ENCODE results near the gene RIMS4. TPM values are rescaled to one million over a fixed set of nuclear protein-coding genes. Genes with fewer than 3 reads are reported as not detected.
A peak's percentile ranks its signal among the peaks of the same experiment; 100 is the strongest.

RIMS4 gene
- total RNA-seq = not detected in 2 replicates

- TF ChIP-seq, protein P1, sequence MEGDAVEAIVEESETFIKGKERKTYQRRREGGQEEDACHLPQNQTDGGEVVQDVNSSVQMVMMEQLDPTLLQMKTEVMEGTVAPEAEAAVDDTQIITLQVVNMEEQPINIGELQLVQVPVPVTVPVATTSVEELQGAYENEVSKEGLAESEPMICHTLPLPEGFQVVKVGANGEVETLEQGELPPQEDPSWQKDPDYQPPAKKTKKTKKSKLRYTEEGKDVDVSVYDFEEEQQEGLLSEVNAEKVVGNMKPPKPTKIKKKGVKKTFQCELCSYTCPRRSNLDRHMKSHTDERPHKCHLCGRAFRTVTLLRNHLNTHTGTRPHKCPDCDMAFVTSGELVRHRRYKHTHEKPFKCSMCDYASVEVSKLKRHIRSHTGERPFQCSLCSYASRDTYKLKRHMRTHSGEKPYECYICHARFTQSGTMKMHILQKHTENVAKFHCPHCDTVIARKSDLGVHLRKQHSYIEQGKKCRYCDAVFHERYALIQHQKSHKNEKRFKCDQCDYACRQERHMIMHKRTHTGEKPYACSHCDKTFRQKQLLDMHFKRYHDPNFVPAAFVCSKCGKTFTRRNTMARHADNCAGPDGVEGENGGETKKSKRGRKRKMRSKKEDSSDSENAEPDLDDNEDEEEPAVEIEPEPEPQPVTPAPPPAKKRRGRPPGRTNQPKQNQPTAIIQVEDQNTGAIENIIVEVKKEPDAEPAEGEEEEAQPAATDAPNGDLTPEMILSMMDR (IDR thresholded peaks at IDR 0.05) = no peak
- Mint-ChIP-seq H3K9me3 (no peaks in the 10 kb centered on the region), H3K36me3 (ENCODE audit: low read depth) (no peaks in the 10 kb centered on the region), H3K27ac (no peak within 1 kb of the TSS), H3K27me3 (peaks cover 57% of the 10 kb centered on the region), H3K4me3 (peak within 1 kb of the TSS; percentile 59), H3K4me1 (peaks cover 11% of the 10 kb centered on the region)
- POLR2A ChIA-PET = no interaction called here
- intact Hi-C loops (cut with micrococcal nuclease) = no loop called here
- DNase-seq = no peak
- peak; percentile 28 for ATAC-seq (ENCODE audit: low read depth)
- CTCF ChIA-PET = no interaction called here
These were observed at the start of gene RIMS4 for GRCh38 chr20:44810391-44811149. Gene RIMS4, minus strand, starts transcription at chr20:44810546. Its CDS starts 275 bp downstream, at chr20:44810271.

GRCh38 chr20:44858606-44859360, 48.4 kb upstream of the RIMS4 start:
- peaks cover 8% of the 10 kb centered on the region for H3K9me3 Mint-ChIP-seq
- no peak for ATAC-seq (ENCODE audit: low read depth)
- TF ChIP-seq, protein P1 (IDR thresholded peaks at IDR 0.05) = no peak
- ChIA-PET POLR2A (no interaction called here), CTCF (no interaction called here)
- no peak for DNase-seq
- peaks cover 2% of the 10 kb centered on the region for H3K27me3 Mint-ChIP-seq
- intact Hi-C loops (cut with micrococcal nuclease) = no loop called here
- H3K36me3 Mint-ChIP-seq (ENCODE audit: low read depth) = no peaks in the 10 kb centered on the region
- H3K27ac Mint-ChIP-seq = no peak overlapping the region
- peaks cover 7% of the 10 kb centered on the region for H3K4me1 Mint-ChIP-seq
- H3K4me3 Mint-ChIP-seq = no peak overlapping the region

GRCh38 chr20:44856856-44857448, 46.6 kb upstream of the RIMS4 start:
- ChIA-PET CTCF (no interaction called here), POLR2A (no interaction called here)
- no peak overlapping the region for H3K4me3 Mint-ChIP-seq
- TF ChIP-seq, protein P1 (IDR thresholded peaks at IDR 0.05) = no peak
- DNase-seq (no peak), ATAC-seq (ENCODE audit: low read depth) (no peak)
- H3K27ac Mint-ChIP-seq = no peak overlapping the region
- H3K27me3 Mint-ChIP-seq = peaks cover 7% of the 10 kb centered on the region
- H3K36me3 Mint-ChIP-seq (ENCODE audit: low read depth) = no peaks in the 10 kb centered on the region
- intact Hi-C loops (cut with micrococcal nuclease) = no loop called here
- H3K4me1 Mint-ChIP-seq = peaks cover 7% of the 10 kb centered on the region
- peaks cover 8% of the 10 kb centered on the region for H3K9me3 Mint-ChIP-seq

- Mint-ChIP-seq H3K4me1 (peaks cover 7% of the 10 kb centered on the region), H3K27ac (no peak overlapping the region), H3K27me3 (peaks cover 7% of the 10 kb centered on the region), H3K9me3 (peaks cover 8% of the 10 kb centered on the region), H3K36me3 (ENCODE audit: low read depth) (no peaks in the 10 kb centered on the region), H3K4me3 (no peak overlapping the region)
- DNase-seq (no peak), ATAC-seq (ENCODE audit: low read depth) (no peak)
- intact Hi-C loops (cut with micrococcal nuclease) = no loop called here
- ChIA-PET POLR2A (no interaction called here), CTCF (no interaction called here)
- TF ChIP-seq, protein P1 (IDR thresholded peaks at IDR 0.05) = no peak
These were observed 46.1 kb upstream of the RIMS4 start for GRCh38 chr20:44856442-44856841.

DNA sequence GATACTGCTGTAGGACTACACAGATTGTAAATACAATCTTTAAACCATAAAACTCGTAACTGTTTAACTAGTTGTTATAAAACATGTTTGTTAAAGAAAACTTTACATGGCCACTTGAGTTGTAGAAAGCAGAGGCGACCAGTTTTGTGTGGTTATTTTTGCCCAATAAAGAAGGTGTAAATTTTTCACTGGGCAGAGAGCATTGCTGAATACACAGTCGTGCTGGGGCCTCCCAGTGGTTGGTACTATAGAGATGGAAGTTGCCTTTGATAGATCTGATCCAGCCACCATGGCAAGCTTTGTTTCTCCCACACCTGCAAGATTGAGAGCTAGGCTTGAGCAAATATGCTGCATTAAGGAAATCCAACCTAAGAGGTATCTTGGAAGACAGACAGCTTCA, 41.2 kb upstream of the RIMS4 start:
- no peak overlapping the region for H3K27ac Mint-ChIP-seq
- no peak overlapping the region for H3K4me3 Mint-ChIP-seq
- ChIA-PET CTCF (no interaction called here), POLR2A (no interaction called here)
- H3K4me1 Mint-ChIP-seq = peaks cover 3% of the 10 kb centered on the region
- TF ChIP-seq, protein P1 (IDR thresholded peaks at IDR 0.05) = no peak
- ATAC-seq (ENCODE audit: low read depth) = no peak
- H3K36me3 Mint-ChIP-seq (ENCODE audit: low read depth) = no peaks in the 10 kb centered on the region
- H3K27me3 Mint-ChIP-seq = peaks cover 18% of the 10 kb centered on the region
- intact Hi-C loops (cut with micrococcal nuclease) = no loop called here
- DNase-seq = no peak
- peaks cover 8% of the 10 kb centered on the region for H3K9me3 Mint-ChIP-seq
